Measurements from ENCODE around the gene VOPP1. TPM values are rescaled to one million over a fixed set of nuclear protein-coding genes. Genes with fewer than 3 reads are reported as not detected.

VOPP1 gene
- total RNA-seq, 4 donors from 2014 or later: 22.1 to 58.9 (median 39.8) TPM

DNA sequence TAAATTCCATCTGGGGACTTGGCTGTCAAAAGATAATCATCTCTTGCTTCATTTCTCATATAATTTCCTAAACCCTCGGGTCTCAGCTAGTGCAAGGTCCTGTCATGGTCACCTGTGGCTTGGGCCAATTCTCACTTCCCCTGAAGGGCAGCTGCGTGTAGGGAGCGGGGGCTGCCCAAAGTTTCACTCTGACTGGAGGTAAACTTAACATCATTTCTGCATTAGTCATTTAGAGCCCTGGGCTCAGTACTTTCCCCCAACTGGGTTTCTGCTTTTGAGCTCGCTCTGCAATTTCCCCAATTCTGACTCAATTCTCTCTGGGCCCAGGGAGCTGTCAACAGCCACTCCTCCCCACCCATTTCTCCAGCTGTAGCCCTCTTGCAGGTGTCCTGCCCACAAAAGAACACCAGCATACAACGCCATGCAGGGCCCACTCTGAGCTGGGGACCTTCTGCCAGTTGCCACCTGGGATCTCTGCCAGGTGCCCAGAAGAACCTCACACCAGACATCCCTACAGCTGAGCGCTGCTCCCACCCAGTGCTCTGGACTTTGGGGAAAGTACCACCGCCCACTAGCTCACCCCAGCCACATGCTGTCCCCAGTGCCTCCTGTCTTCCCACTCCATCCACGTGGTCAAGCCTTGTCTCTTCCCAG, 37.9 kb downstream of the VOPP1 start:
- H3K36me3 ChIP-seq: no peaks in the 10 kb centered on the region
- no peak overlapping the region for H3K27ac ChIP-seq
- no peaks in the 10 kb centered on the region for H3K4me1 ChIP-seq
- no peak overlapping the region for H3K4me3 ChIP-seq
- intact Hi-C loops (cut with DNase I; ENCODE audit: low total_unique reads): no loop called here
- no peaks in the 10 kb centered on the region for H3K9me3 ChIP-seq
- TF ChIP-seq, protein P1, sequence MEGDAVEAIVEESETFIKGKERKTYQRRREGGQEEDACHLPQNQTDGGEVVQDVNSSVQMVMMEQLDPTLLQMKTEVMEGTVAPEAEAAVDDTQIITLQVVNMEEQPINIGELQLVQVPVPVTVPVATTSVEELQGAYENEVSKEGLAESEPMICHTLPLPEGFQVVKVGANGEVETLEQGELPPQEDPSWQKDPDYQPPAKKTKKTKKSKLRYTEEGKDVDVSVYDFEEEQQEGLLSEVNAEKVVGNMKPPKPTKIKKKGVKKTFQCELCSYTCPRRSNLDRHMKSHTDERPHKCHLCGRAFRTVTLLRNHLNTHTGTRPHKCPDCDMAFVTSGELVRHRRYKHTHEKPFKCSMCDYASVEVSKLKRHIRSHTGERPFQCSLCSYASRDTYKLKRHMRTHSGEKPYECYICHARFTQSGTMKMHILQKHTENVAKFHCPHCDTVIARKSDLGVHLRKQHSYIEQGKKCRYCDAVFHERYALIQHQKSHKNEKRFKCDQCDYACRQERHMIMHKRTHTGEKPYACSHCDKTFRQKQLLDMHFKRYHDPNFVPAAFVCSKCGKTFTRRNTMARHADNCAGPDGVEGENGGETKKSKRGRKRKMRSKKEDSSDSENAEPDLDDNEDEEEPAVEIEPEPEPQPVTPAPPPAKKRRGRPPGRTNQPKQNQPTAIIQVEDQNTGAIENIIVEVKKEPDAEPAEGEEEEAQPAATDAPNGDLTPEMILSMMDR (IDR thresholded peaks at IDR 0.05): no peak
- no peak for TF ChIP-seq POLR2A (IDR thresholded peaks at IDR 0.05)
- DNase-seq: no peak
- H3K27me3 ChIP-seq: no peaks in the 10 kb centered on the region

DNA sequence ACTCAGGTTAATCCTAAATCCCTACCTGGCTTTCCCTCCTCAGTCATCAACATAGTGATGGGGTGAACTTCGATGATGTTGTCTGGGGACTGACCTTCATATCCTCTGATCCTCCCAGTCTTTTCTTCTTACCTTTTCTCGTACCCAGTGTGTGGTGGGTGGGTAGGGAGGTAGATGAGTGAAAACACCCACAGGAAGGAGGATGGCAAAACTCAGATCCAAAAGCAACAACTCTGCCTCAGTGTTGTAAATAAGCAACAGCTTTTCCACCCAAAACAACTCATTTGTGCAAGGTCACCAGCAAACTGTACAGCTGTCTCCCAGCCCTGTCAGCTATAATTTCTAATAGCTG, 38.6 kb downstream of the VOPP1 start:
- H3K4me1 ChIP-seq: no peaks in the 10 kb centered on the region
- H3K4me3 ChIP-seq: no peak overlapping the region
- H3K27ac ChIP-seq: peak overlapping the region in 1 of 2 donors; percentile 10
- H3K36me3 ChIP-seq: no peaks in the 10 kb centered on the region
- no peak for TF ChIP-seq POLR2A (IDR thresholded peaks at IDR 0.05)
- TF ChIP-seq, protein P1 (IDR thresholded peaks at IDR 0.05): no peak
- intact Hi-C loops (cut with DNase I; ENCODE audit: low total_unique reads): no loop called here
- H3K27me3 ChIP-seq: no peaks in the 10 kb centered on the region
- DNase-seq: no peak
- no peaks in the 10 kb centered on the region for H3K9me3 ChIP-seq

DNA sequence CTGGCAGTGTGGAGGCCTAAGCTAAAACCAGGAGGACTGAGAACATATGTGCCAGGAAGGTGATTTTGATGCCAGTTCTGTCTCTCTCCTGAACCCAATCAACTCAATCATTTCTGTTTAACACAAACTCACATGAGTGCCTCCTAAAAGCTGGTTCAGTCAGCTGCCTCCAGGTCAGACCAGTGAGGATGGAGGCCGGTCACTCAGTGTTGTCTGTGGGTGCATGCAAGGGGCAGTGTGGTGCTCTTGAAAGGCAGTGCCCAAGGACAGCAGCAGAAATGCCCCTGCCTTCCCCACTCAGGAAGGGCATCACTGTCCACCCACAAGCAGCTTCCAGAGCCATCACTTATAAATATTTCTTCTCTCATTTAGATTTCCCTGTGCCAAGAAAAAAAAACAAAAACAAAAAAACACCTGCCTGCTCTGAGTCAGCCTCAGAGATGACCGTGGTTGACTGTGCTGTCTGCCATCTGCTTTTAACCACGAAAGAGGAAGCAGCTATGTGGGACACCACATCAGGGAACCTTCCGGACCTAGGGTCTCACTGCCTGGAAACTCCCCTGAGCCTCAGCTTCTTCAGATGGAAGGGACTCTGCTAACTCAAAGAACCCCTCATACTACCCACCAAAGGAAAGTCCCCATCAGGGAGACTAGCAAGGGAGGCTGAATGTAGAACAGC, 39.1 kb downstream of the VOPP1 start:
- H3K27ac ChIP-seq: peak overlapping the region in 1 of 2 donors; percentile 13
- no peak for DNase-seq
- H3K27me3 ChIP-seq: no peaks in the 10 kb centered on the region
- H3K36me3 ChIP-seq: no peaks in the 10 kb centered on the region
- no peak overlapping the region for H3K4me3 ChIP-seq
- intact Hi-C loops (cut with DNase I; ENCODE audit: low total_unique reads): no loop called here
- TF ChIP-seq, protein P1 (IDR thresholded peaks at IDR 0.05): no peak
- TF ChIP-seq POLR2A (IDR thresholded peaks at IDR 0.05): no peak
- H3K4me1 ChIP-seq: no peaks in the 10 kb centered on the region
- H3K9me3 ChIP-seq: no peaks in the 10 kb centered on the region

DNA sequence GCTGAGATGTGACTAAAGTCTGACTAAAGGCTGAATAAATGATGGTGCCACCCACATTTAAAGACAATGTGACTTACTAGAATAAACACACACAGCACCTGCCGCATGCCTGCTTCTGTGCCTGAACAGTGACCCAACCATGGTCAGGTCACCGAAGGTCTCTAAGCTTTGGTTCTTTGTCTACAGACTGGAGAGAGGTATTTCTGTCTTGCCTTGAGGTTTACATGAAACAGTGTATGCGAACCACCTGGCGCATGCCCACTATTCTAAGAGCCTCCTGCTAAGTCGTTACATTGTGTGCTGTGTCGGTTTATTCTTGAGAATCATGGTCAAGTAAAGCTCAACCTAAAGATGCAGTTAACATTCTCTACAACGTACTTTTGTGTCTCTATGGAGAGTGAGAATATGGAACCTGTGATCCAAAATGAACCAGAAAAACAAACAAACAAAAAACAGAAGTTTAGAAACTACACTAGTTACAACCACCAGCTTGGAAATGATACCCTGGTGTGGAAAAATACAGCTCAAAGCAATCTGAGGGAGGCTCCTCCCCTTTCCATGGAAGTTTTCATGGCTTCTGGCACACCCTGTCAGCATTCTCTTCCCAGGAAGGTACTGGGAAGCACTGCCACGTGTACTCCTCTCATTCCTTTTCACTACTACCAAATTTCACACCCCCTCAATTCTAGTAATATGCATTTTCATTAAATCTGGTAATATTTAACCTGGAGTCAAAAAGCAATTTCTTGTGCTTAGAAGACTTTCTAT, 40.0 kb downstream of the VOPP1 start:
- Histone ChIP-seq H3K4me3 (no peak overlapping the region), H3K27ac (peak overlapping the region in 1 of 2 donors; percentile 13), H3K27me3 (no peaks in the 10 kb centered on the region), H3K4me1 (no peaks in the 10 kb centered on the region), H3K36me3 (no peaks in the 10 kb centered on the region), H3K9me3 (no peaks in the 10 kb centered on the region)
- intact Hi-C loops (cut with DNase I; ENCODE audit: low total_unique reads): no loop called here
- TF ChIP-seq, protein P1 (IDR thresholded peaks at IDR 0.05): no peak
- no peak for TF ChIP-seq POLR2A (IDR thresholded peaks at IDR 0.05)
- DNase-seq: no peak

DNA sequence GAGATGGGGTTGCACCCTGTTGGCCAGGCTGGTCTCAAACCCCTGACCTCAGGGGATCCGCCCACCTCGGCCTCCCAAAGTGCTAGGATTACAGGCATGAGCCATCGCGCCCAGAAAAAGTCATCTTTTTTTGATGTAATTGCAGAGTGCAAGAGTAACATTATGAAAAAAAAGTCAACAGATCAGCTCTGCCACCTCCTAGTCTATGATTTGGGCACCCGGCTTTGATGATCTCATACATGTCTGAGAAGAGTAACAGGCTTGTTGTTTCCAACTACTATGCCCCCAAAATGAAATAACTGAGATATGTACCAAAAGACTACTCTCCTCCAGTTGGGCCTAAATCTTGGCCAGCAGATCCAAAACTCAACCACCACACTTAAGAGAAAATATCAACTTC, 40.8 kb downstream of the VOPP1 start:
- Histone ChIP-seq H3K4me3 (no peak overlapping the region), H3K27ac (no peak overlapping the region), H3K36me3 (no peaks in the 10 kb centered on the region), H3K4me1 (no peaks in the 10 kb centered on the region), H3K9me3 (no peaks in the 10 kb centered on the region), H3K27me3 (no peaks in the 10 kb centered on the region)
- intact Hi-C loops (cut with DNase I; ENCODE audit: low total_unique reads): no loop called here
- TF ChIP-seq, protein P1 (IDR thresholded peaks at IDR 0.05): no peak
- no peak for TF ChIP-seq POLR2A (IDR thresholded peaks at IDR 0.05)
- no peak for DNase-seq

All from uterus (tissue), 4 donors.